ENCODE results near the gene CNIH1. TPM values are rescaled to one million over a fixed set of nuclear protein-coding genes. Genes with fewer than 3 reads are reported as not detected.

CNIH1 gene
- total RNA-seq = 100 to 1,000 TPM; 109 to 161 (median 136) TPM

GRCh38 chr14:54440873-54441868, at the start of gene CNIH1:
Gene CNIH1 (minus strand): TSS chr14:54441374. CDS start chr14:54441327, 47 bp downstream.
- no peak for TF ChIP-seq CTCF (IDR thresholded peaks at IDR 0.05; ENCODE audit: low read depth)

GRCh38 chr14:54490445-54491175, 49.4 kb upstream of the CNIH1 start:
- no peak for TF ChIP-seq CTCF (IDR thresholded peaks at IDR 0.05; ENCODE audit: low read depth)

DNA sequence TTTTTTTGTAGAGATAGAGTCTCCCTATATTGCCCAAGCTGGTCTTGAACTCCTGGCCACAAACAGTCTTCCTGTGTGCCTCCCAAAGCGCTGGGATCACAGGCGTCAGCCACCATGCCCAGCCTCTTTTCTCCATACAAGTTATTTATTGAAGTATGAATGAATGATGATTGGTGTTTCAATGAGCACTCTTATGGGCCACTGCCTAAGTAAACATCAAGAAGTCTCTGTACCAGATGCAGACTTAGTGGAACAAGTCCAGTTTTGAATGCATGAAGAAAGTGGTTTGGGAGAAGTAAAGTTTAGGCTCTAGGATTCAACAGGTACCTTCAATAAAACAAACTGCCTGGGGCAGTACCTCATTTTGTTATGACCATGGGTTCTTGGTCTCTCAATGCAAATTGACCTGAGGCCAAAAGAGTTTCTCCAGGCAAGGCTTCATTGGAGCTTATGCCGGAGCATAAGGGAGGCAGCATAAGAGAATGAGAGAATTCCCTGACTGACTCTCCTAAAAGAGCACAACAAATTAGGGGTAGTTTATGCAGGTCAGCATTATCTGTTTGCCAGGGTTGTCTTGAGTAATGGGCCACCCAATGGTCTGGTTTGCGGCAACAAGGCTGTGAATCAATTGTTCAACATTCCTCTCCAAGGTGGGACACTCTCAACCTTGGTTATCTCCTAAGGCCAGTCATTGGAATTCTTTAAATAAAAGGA, 48.7 kb upstream of the CNIH1 start:
- TF ChIP-seq CTCF (IDR thresholded peaks at IDR 0.05; ENCODE audit: low read depth) = no peak

DNA sequence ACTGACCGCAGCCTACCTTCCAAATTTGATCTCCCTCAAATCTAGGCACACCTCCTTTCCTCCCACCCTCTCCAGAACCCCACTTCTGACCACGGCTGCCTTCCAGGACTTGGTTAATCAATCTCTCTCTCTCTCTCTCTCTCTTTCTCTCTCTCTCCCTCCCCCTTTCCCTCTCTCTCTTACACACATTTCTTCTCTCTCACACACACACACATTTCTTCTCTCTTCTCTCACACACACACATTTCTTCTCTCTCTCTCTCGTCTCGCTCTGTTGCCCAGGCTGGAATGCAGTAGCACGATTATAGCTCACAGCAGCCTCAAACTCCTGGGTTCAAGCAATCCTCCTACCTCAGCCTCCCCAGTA, 48.1 kb upstream of the CNIH1 start:
- TF ChIP-seq CTCF (IDR thresholded peaks at IDR 0.05; ENCODE audit: low read depth) = no peak

GRCh38 chr14:54488646-54489317, 47.6 kb upstream of the CNIH1 start, which contains the start of gene GMFB:
Gene GMFB (minus strand): TSS chr14:54488980. CDS start chr14:54488927, 53 bp downstream.
- TF ChIP-seq CTCF (IDR thresholded peaks at IDR 0.05; ENCODE audit: low read depth) = no peak

DNA sequence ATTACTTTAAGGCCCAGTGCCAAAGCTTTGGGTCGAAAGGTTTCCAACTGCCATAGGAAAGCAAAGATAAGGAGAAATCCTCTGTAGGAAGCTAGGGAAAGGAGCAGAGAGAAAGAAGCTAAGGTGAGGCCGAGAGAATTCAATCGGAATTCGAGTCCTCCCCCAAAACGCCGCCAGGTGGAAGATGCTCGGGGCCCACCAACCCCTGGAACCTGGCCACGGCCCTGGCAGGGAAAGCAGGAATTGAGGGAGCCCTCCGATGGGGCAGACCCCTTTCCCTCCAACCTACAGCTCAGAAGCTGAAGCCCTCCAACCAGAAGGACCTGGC, 47.1 kb upstream of the CNIH1 start:
- no peak for TF ChIP-seq CTCF (IDR thresholded peaks at IDR 0.05; ENCODE audit: low read depth)

All from subcutaneous adipose tissue (tissue), 4 donors.